GM18498 (cell line): ENCODE results near the gene EIF4E1B.
"Not testable (repeated sequence)": the region's sequence is repeated elsewhere in the genome, so short reads cannot be mapped to it uniquely, and the experiment has no call there.

Experiments
- ATAC-seq: cut with Tn5 transposase; IDR thresholded peaks from one replicate; pipeline ENCODE4 v1.9.1; 2021; ENCODE audit warnings: mild to moderate bottlenecking, moderate library complexity; ENCODE audit not compliant: unreplicated experiment

EIF4E1B gene

GRCh38 chr5:176629853-176630680 lies at the start of gene EIF4E1B, which contains the start of gene SNCB:
Gene EIF4E1B, plus strand, starts transcription at chr5:176630675. Its CDS starts 12,113 bp downstream, at chr5:176642788.
Gene SNCB, minus strand, starts transcription at chr5:176630534. Its CDS starts 880 bp downstream, at chr5:176629654.
- ATAC-seq = peak; percentile 76

- ATAC-seq = no peak
Measured at GRCh38 chr5:176581361-176581760, 49.1 kb upstream of the EIF4E1B start.

- ATAC-seq = no peak
Measured at GRCh38 chr5:176583076-176583475, 47.4 kb upstream of the EIF4E1B start.

GRCh38 chr5:176587398-176587797 lies 43.1 kb upstream of the EIF4E1B start:
- ATAC-seq = no peak

- ATAC-seq = no peak
Measured at GRCh38 chr5:176588297-176588696, 42.2 kb upstream of the EIF4E1B start.

GRCh38 chr5:176589039-176589769 lies 41.3 kb upstream of the EIF4E1B start:
- no peak for ATAC-seq

- no peak for ATAC-seq
Measured at GRCh38 chr5:176590035-176590717, 40.3 kb upstream of the EIF4E1B start.

GRCh38 chr5:176591667-176592066 lies 38.8 kb upstream of the EIF4E1B start:
- not testable (repeated sequence) for ATAC-seq

GRCh38 chr5:176592573-176592972 lies 37.9 kb upstream of the EIF4E1B start:
- ATAC-seq = no peak

GRCh38 chr5:176593273-176593869 lies 37.1 kb upstream of the EIF4E1B start:
- no peak for ATAC-seq

- ATAC-seq = no peak
Measured at GRCh38 chr5:176594554-176594953, 35.9 kb upstream of the EIF4E1B start.

- ATAC-seq = no peak
Measured at GRCh38 chr5:176595386-176595943, 35.0 kb upstream of the EIF4E1B start.

- no peak for ATAC-seq
Measured at GRCh38 chr5:176596069-176596644, 34.3 kb upstream of the EIF4E1B start.

GRCh38 chr5:176596689-176597416 lies 33.6 kb upstream of the EIF4E1B start:
- peak; percentile 67 for ATAC-seq

- no peak for ATAC-seq
Measured at GRCh38 chr5:176597417-176598389, 32.8 kb upstream of the EIF4E1B start.

GRCh38 chr5:176599749-176600430 lies 30.6 kb upstream of the EIF4E1B start:
- ATAC-seq = not testable (repeated sequence)

GRCh38 chr5:176601901-176602482 lies 28.5 kb upstream of the EIF4E1B start:
- ATAC-seq = no peak
